Measurements from ENCODE around the gene FIBP.

FIBP gene

GRCh38 chr11:65867284-65868071, 20.8 kb downstream of the FIBP start:
- Histone ChIP-seq H3K9me3 (ENCODE audit: insufficient read depth, low read depth, low read length) (no peaks in the 10 kb centered on the region), H3K4me1 (ENCODE audit: insufficient read depth, low read length, poor library complexity, severe bottlenecking) (peaks cover 29% of the 10 kb centered on the region), H3K79me2 (ENCODE audit: insufficient read depth, low read length) (peaks cover 28% of the 10 kb centered on the region), H3K4me3 (ENCODE audit: low read length, poor library complexity, severe bottlenecking) (no peak overlapping the region), H3K4me2 (ENCODE audit: low read depth, low read length, poor library complexity, severe bottlenecking) (no peak overlapping the region), H3K9me2 (replicated peaks; ENCODE audit: low read depth, low read length) (no peaks in the 10 kb centered on the region), H3K36me3 (ENCODE audit: insufficient read depth, low read length) (peaks cover 25% of the 10 kb centered on the region; the same call in 1 of the 2 replicates), H3K9ac (ENCODE audit: low read depth, low read length, poor library complexity, severe bottlenecking) (no peak overlapping the region), H3F3A (ENCODE audit: low read depth) (no peaks in the 10 kb centered on the region), H3K27me3 (ENCODE audit: insufficient read depth, low read length, poor library complexity, severe bottlenecking) (no peaks in the 10 kb centered on the region), H2AFZ (ENCODE audit: low read length) (no peak overlapping the region), H4K20me1 (ENCODE audit: insufficient read depth, low read length, poor library complexity, severe bottlenecking) (peaks cover 9% of the 10 kb centered on the region)
- no peak for TF ChIP-seq CTCF (conservative IDR thresholded peaks at IDR 0.05; ENCODE audit: low read length)
- no peak for TF ChIP-seq EZH2phosphoT487 (IDR thresholded peaks at IDR 0.05; ENCODE audit: borderline replicate concordance)

GRCh38 chr11:65866509-65867283, 21.6 kb downstream of the FIBP start:
- no peak overlapping the region for H3K4me2 ChIP-seq (ENCODE audit: low read depth, low read length, poor library complexity, severe bottlenecking)
- TF ChIP-seq EZH2phosphoT487 (IDR thresholded peaks at IDR 0.05; ENCODE audit: borderline replicate concordance) (no peak), CTCF (conservative IDR thresholded peaks at IDR 0.05; ENCODE audit: low read length) (no peak)
- no peak overlapping the region for H3K4me3 ChIP-seq (ENCODE audit: low read length, poor library complexity, severe bottlenecking)
- H3K9ac ChIP-seq (ENCODE audit: low read depth, low read length, poor library complexity, severe bottlenecking): no peak overlapping the region
- H3K36me3 ChIP-seq (ENCODE audit: insufficient read depth, low read length): peaks cover 25% of the 10 kb centered on the region; the same call in 1 of the 2 replicates
- no peak overlapping the region for H2AFZ ChIP-seq (ENCODE audit: low read length)
- peaks cover 32% of the 10 kb centered on the region for H3K4me1 ChIP-seq (ENCODE audit: insufficient read depth, low read length, poor library complexity, severe bottlenecking)
- H3K9me2 ChIP-seq (replicated peaks; ENCODE audit: low read depth, low read length): no peaks in the 10 kb centered on the region
- H3K27me3 ChIP-seq (ENCODE audit: insufficient read depth, low read length, poor library complexity, severe bottlenecking): no peaks in the 10 kb centered on the region
- peaks cover 36% of the 10 kb centered on the region for H3K79me2 ChIP-seq (ENCODE audit: insufficient read depth, low read length)
- H4K20me1 ChIP-seq (ENCODE audit: insufficient read depth, low read length, poor library complexity, severe bottlenecking): peaks cover 17% of the 10 kb centered on the region
- H3F3A ChIP-seq (ENCODE audit: low read depth): no peaks in the 10 kb centered on the region
- H3K9me3 ChIP-seq (ENCODE audit: insufficient read depth, low read depth, low read length): no peaks in the 10 kb centered on the region

- Histone ChIP-seq H3K4me1 (ENCODE audit: insufficient read depth, low read length, poor library complexity, severe bottlenecking) (peaks cover 27% of the 10 kb centered on the region), H3K4me2 (ENCODE audit: low read depth, low read length, poor library complexity, severe bottlenecking) (no peak overlapping the region), H2AFZ (ENCODE audit: low read length) (no peak overlapping the region), H3K4me3 (ENCODE audit: low read length, poor library complexity, severe bottlenecking) (no peak overlapping the region), H3K9ac (ENCODE audit: low read depth, low read length, poor library complexity, severe bottlenecking) (no peak overlapping the region), H3K27me3 (ENCODE audit: insufficient read depth, low read length, poor library complexity, severe bottlenecking) (peaks cover 5% of the 10 kb centered on the region), H3K36me3 (ENCODE audit: insufficient read depth, low read length) (peaks cover 25% of the 10 kb centered on the region; the same call in 1 of the 2 replicates), H3K9me2 (replicated peaks; ENCODE audit: low read depth, low read length) (no peaks in the 10 kb centered on the region), H3F3A (ENCODE audit: low read depth) (no peaks in the 10 kb centered on the region), H3K9me3 (ENCODE audit: insufficient read depth, low read depth, low read length) (no peaks in the 10 kb centered on the region), H3K79me2 (ENCODE audit: insufficient read depth, low read length) (peaks cover 46% of the 10 kb centered on the region), H4K20me1 (ENCODE audit: insufficient read depth, low read length, poor library complexity, severe bottlenecking) (peaks cover 23% of the 10 kb centered on the region)
- no peak for TF ChIP-seq EZH2phosphoT487 (IDR thresholded peaks at IDR 0.05; ENCODE audit: borderline replicate concordance)
- no peak for TF ChIP-seq CTCF (conservative IDR thresholded peaks at IDR 0.05; ENCODE audit: low read length)
Measured at GRCh38 chr11:65865550-65866172, 22.6 kb downstream of the FIBP start.
